ENCODE results near the gene GRIFIN.

DNA sequence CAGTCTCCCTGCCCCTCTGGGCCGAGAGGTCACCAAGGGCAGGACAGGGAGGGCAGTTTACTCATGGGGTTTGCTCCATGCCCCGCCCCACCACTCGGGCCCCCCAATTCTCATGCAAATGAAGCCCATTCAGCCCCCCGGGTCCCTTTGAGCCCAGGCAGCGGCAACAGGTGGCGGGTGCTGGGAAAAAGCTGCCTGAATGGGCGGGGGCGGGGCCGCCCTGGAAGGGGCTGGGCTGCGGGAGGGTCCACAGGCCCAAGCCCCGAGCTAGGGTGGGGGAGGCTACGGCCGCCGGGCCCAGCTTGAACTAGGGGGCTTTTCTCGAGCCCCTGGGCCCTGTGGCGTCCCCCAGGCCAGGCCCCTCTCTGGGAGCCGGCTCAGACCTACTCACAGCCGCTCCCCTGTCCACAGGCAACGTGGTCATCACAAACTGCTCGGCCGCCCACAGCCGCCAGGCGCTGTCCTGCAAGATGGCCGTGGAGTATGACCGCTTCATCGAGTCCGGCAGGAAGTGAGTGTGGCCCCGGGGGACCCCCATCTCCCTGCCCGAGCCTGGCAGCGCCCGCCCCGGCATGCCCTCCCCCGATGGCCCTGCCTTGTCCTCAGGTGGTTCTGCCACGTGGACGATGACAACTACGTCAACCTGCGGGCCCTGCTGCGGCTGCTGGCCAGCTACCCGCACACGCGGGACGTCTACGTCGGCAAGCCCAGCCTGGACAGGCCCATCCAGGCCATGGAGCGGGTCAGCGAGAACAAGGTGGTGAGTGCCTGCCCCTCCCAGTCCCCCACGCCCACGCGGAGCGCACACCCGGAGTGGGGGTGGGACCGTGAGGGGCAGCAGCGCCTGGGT is 48.8 kb upstream of the GRIFIN start:
- TF ChIP-seq, protein P1, sequence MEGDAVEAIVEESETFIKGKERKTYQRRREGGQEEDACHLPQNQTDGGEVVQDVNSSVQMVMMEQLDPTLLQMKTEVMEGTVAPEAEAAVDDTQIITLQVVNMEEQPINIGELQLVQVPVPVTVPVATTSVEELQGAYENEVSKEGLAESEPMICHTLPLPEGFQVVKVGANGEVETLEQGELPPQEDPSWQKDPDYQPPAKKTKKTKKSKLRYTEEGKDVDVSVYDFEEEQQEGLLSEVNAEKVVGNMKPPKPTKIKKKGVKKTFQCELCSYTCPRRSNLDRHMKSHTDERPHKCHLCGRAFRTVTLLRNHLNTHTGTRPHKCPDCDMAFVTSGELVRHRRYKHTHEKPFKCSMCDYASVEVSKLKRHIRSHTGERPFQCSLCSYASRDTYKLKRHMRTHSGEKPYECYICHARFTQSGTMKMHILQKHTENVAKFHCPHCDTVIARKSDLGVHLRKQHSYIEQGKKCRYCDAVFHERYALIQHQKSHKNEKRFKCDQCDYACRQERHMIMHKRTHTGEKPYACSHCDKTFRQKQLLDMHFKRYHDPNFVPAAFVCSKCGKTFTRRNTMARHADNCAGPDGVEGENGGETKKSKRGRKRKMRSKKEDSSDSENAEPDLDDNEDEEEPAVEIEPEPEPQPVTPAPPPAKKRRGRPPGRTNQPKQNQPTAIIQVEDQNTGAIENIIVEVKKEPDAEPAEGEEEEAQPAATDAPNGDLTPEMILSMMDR (IDR thresholded peaks at IDR 0.05; ENCODE audit: insufficient read depth, low read depth, low read length) = no peak
- no peak for TF ChIP-seq EZH2 (IDR thresholded peaks at IDR 0.05; ENCODE audit: insufficient read depth, low read length)

Measured in astrocyte (in vitro differentiated cells and primary cell).